CD14-positive monocyte (primary cell): ENCODE results near the gene STIM1. TPM values are rescaled to one million over a fixed set of nuclear protein-coding genes. Genes with fewer than 3 reads are reported as not detected.
A peak's percentile ranks its signal among the peaks of the same experiment; 100 is the strongest.

ENCODE experiments used
- DNase-seq, 3 donors: peaks; one replicate each; pipeline ENCODE4 v3.0.0-alpha.2; 2011 to 2022
- H2AFZ ChIP-seq: 2 replicates; pipeline ENCODE4 v1.6.0; 2012; ENCODE audit warnings: mild to moderate bottlenecking, low read depth, low read length, inconsistent platforms; ENCODE audit not compliant: insufficient read depth, poor library complexity, severe bottlenecking
- H3K27ac ChIP-seq, 2 donors: 1 replicate in 1 of 2; 2 replicates in 1 of 2; pipeline ENCODE4 v1.5.1; 2012 to 2013; ENCODE audit warnings: low read length in 2 of 2, control low read depth in 1 of 2, inconsistent platforms in 1 of 2, low read depth in 1 of 2, mild to moderate bottlenecking in 1 of 2
- H3K27me3 ChIP-seq, 2 donors: one replicate each; pipeline versions ENCODE4 v1.6.0 to v1.6.1; 2011 to 2013; ENCODE audit warnings: low read length in 2 of 2; ENCODE audit not compliant: control insufficient read depth in 2 of 2, insufficient read depth in 2 of 2
- H3K36me3 ChIP-seq, 2 donors: replicated peaks in 1 of 2; 1 replicate in 1 of 2; 2 replicates in 1 of 2; pipeline versions ENCODE4 v1.5.1 to v1.6.1; 2012 to 2013; ENCODE audit warnings: low read length in 2 of 2, control low read depth in 1 of 2, inconsistent platforms in 1 of 2, mild to moderate bottlenecking in 1 of 2; ENCODE audit not compliant: insufficient read depth in 2 of 2, control insufficient read depth in 1 of 2
- H3K4me1 ChIP-seq, 2 donors: 1 replicate in 1 of 2; 2 replicates in 1 of 2; pipeline versions ENCODE4 v1.5.1 to v1.6.1; 2012 to 2013; ENCODE audit warnings: low read length in 2 of 2, control low read depth in 1 of 2, inconsistent platforms in 1 of 2, mild to moderate bottlenecking in 1 of 2, moderate library complexity in 1 of 2; ENCODE audit not compliant: insufficient read depth in 2 of 2, control insufficient read depth in 1 of 2
- H3K4me2 ChIP-seq: replicated peaks from 2 replicates; pipeline ENCODE3; 2012; ENCODE audit warnings: low read length, moderate library complexity, mild to moderate bottlenecking; ENCODE audit not compliant: poor library complexity, severe bottlenecking; ENCODE audit errors: extremely low read depth
- H3K4me3 ChIP-seq, 3 experiments: fragments of 200-600 bp in 1 of 3; sonication (generic) in 1 of 3; replicated peaks in 1 of 3; 1 replicate in 2 of 3; 2 replicates in 1 of 3; pipeline ENCODE4 v1.5.1; 2011 to 2013; ENCODE audit warnings: low read length in 3 of 3, mild to moderate bottlenecking in 3 of 3, control low read depth in 2 of 3, low read depth in 2 of 3, inconsistent platforms in 1 of 3, moderate library complexity in 1 of 3
- H3K79me2 ChIP-seq: 2 replicates; pipeline ENCODE4 v1.6.0; 2012; ENCODE audit warnings: mild to moderate bottlenecking, control low read depth, inconsistent platforms, low read length, moderate library complexity; ENCODE audit not compliant: insufficient read depth
- H3K9ac ChIP-seq: 2 replicates; pipeline ENCODE4 v1.6.0; 2017; ENCODE audit warnings: low read length, mild to moderate bottlenecking; ENCODE audit not compliant: insufficient read depth, poor library complexity, severe bottlenecking
- H3K9me3 ChIP-seq, 2 donors: replicated peaks in 1 of 2; 1 replicate in 1 of 2; 2 replicates in 1 of 2; pipeline versions ENCODE4 v1.5.1 to v1.6.1; 2012 to 2013; ENCODE audit warnings: low read length in 2 of 2, control low read depth in 1 of 2; ENCODE audit not compliant: control insufficient read depth in 1 of 2, insufficient read depth in 1 of 2
- H4K20me1 ChIP-seq: 2 replicates; pipeline ENCODE4 v1.6.0; 2012; ENCODE audit warnings: mild to moderate bottlenecking, low read length, control low read depth, moderate library complexity; ENCODE audit not compliant: insufficient read depth
- H3K27ac Mint-ChIP-seq, 7 donors: one replicate each; pipeline ENCODE4 v1.8.0; 2020; ENCODE audit warnings: mild to moderate bottlenecking in 7 of 7, mixed read lengths in 7 of 7, moderate library complexity in 6 of 7, inconsistent platforms in 2 of 7
- H3K27me3 Mint-ChIP-seq, 3 donors: one replicate each; pipeline ENCODE4 v1.8.0; 2021 to 2022; ENCODE audit warnings: low read depth in 3 of 3, mild to moderate bottlenecking in 3 of 3, mixed read lengths in 3 of 3, moderate library complexity in 3 of 3, inconsistent platforms in 1 of 3
- H3K36me3 Mint-ChIP-seq, 2 donors: one replicate each; pipeline ENCODE4 v1.8.0; 2020; ENCODE audit warnings: mixed read lengths in 2 of 2, inconsistent platforms in 1 of 2, mild to moderate bottlenecking in 1 of 2
- H3K4me1 Mint-ChIP-seq: one replicate; pipeline ENCODE4 v1.8.0; 2020; ENCODE audit warnings: mild to moderate bottlenecking, mixed read lengths
- H3K4me3 Mint-ChIP-seq, 2 donors: one replicate each; pipeline ENCODE4 v1.8.0; 2020; ENCODE audit warnings: mild to moderate bottlenecking in 2 of 2, mixed read lengths in 2 of 2, moderate library complexity in 1 of 2
- H3K9me3 Mint-ChIP-seq, 7 donors: one replicate each; pipeline ENCODE4 v1.8.0; 2020 to 2022; ENCODE audit warnings: mixed read lengths in 7 of 7, mild to moderate bottlenecking in 6 of 7, moderate library complexity in 6 of 7, inconsistent platforms in 2 of 7
- WGBS: methylation state at CpG from one replicate; pipeline ENCODE4 v1.1.5; 2013; ENCODE audit warnings: missing lambda C conversion rate; ENCODE audit not compliant: insufficient coverage; 5-methylcytosine and 5-hydroxymethylcytosine counted together
- intact Hi-C, 2 donors: fragments of 100-400 bp; cut with micrococcal nuclease; formaldehyde crosslinking; loops; one replicate each; pipeline versions ENCODE4 v1.15.0 to v1.15.1; 2023
- polyA plus RNA-seq, 3 donors: library from polyadenylated mRNA; depleted of rRNA in 1 of 3; unstranded in 2 of 3; stranded (reverse) in 1 of 3; fragments of 300-500 nt in 2 of 3; fragments of >200 nt in 1 of 3; fragmentation: Illumina TruSeq in 2 of 3; gene quantifications; 1 replicate in 2 of 3; 2 replicates in 1 of 3; pipeline ENCODE4 v1.2.3, GENCODE V29; 2012 to 2021
- TF ChIP-seq, protein P1 (sequence below): fragments of 200-600 bp; IDR thresholded peaks from one replicate; pipeline ENCODE4 v1.8.0; 2022; ENCODE audit warnings: antibody characterized with exemption, mild to moderate bottlenecking

STIM1 gene
- polyA plus RNA-seq, 3 donors: 14.0 to 68.6 (median 21.0) TPM

DNA sequence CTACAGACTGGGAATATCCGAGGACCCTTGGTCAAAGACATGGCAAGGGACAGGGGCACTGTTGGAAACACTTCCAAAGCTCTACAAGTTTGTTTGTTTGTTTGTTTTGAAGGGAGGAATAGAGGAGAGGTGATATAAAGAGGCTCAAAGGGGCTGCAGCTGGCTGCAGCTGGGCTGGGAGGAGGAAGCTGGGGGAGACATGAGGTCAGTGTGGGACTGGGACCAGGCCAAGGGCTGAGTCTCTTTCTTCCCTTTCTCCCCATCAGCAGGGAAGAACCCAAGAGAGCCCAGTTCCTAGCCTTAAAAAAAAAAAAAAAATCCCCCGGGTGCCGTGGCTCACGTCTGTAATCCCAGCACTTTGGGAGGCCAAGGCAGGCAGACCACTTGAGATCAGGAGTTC, 19.7 kb upstream of the STIM1 start:
- Mint-ChIP-seq H3K27me3 (no peaks in the 10 kb centered on the region), H3K9me3 (peaks cover 0 to 3% (median 0%) of the 10 kb centered on the region in 7 donors), H3K4me1 (peaks cover 90% of the 10 kb centered on the region), H3K4me3 (peak overlapping the region; percentile 96 to 98), H3K36me3 (peaks cover 42 to 52% of the 10 kb centered on the region in 2 donors), H3K27ac (peak overlapping the region; percentile 92 to 99 (median 95))
- no peaks in the 10 kb centered on the region for H3K9me3 ChIP-seq
- H3K4me2 ChIP-seq: peak overlapping the region; percentile 96
- peak in 1 of 3 donors; percentile 64 for DNase-seq
- peaks cover 2 to 17% of the 10 kb centered on the region in 2 donors for H3K36me3 ChIP-seq
- peak overlapping the region; percentile 39 for H3K9ac ChIP-seq
- peaks cover 99% of the 10 kb centered on the region for H4K20me1 ChIP-seq
- H3K27ac ChIP-seq: peak overlapping the region; percentile 87 to 97
- WGBS: 54% methylated on average over 1 of the region's 4 CpGs
- TF ChIP-seq, protein P1, sequence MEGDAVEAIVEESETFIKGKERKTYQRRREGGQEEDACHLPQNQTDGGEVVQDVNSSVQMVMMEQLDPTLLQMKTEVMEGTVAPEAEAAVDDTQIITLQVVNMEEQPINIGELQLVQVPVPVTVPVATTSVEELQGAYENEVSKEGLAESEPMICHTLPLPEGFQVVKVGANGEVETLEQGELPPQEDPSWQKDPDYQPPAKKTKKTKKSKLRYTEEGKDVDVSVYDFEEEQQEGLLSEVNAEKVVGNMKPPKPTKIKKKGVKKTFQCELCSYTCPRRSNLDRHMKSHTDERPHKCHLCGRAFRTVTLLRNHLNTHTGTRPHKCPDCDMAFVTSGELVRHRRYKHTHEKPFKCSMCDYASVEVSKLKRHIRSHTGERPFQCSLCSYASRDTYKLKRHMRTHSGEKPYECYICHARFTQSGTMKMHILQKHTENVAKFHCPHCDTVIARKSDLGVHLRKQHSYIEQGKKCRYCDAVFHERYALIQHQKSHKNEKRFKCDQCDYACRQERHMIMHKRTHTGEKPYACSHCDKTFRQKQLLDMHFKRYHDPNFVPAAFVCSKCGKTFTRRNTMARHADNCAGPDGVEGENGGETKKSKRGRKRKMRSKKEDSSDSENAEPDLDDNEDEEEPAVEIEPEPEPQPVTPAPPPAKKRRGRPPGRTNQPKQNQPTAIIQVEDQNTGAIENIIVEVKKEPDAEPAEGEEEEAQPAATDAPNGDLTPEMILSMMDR: no peak
- H3K4me1 ChIP-seq: peaks cover 81 to 89% of the 10 kb centered on the region in 2 donors
- peak overlapping the region; percentile 2 to 100 (median 21) for H3K4me3 ChIP-seq
- peaks cover 100% of the 10 kb centered on the region for H3K79me2 ChIP-seq
- no peaks in the 10 kb centered on the region for H3K27me3 ChIP-seq
- H2AFZ ChIP-seq: no peak overlapping the region
- intact Hi-C loops: loop anchor here in 1 of 2 donors (5.0 kb wide), 1 partner anchor 38 kb away; the partner anchor contains the start of gene NUP98

DNA sequence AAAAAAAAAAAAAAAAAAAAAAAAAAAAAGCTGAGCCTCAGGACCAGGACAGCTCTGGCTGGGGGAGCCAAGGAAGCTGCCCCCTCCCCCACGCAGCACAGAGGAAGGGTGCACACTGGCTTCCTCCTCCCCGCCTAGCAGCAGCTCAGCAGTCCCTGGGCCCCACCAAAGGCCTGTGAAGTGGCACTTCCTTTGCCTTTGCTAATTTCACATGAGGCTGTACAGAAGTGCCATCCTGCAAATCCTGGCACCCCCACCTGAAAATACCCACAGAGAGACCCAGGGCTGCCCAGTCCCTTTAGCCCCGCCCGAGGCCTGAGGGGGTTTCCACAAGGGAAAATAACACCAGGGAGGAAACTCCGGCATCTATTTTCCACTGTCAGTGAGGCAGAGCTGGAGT, 18.6 kb upstream of the STIM1 start:
- peak overlapping the region; percentile 96 to 100 (median 99) for H3K4me3 ChIP-seq
- H2AFZ ChIP-seq: no peak overlapping the region
- 0% methylated on average over 2 of the region's 5 CpGs for WGBS
- H3K27ac ChIP-seq: peak overlapping the region; percentile 87 to 97
- H3K27me3 ChIP-seq: no peaks in the 10 kb centered on the region
- Mint-ChIP-seq H3K27ac (peak overlapping the region; percentile 92 to 98 (median 96)), H3K36me3 (peaks cover 37 to 46% of the 10 kb centered on the region in 2 donors), H3K27me3 (no peaks in the 10 kb centered on the region), H3K4me1 (peaks cover 82% of the 10 kb centered on the region), H3K9me3 (peaks cover 0 to 2% (median 0%) of the 10 kb centered on the region in 7 donors), H3K4me3 (peak overlapping the region; percentile 96 to 98)
- intact Hi-C loops: loop anchor here in 1 of 2 donors (5.0 kb wide), 1 partner anchor 40 kb away; the partner anchor contains the start of gene NUP98
- peak overlapping the region; percentile 96 for H3K4me2 ChIP-seq
- TF ChIP-seq, protein P1: no peak
- H3K9me3 ChIP-seq: no peaks in the 10 kb centered on the region
- peak; percentile 46 to 85 (median 58) for DNase-seq
- peaks cover 87% of the 10 kb centered on the region for H4K20me1 ChIP-seq
- peaks cover 2 to 17% of the 10 kb centered on the region in 2 donors for H3K36me3 ChIP-seq
- peaks cover 74 to 82% of the 10 kb centered on the region in 2 donors for H3K4me1 ChIP-seq
- peak overlapping the region; percentile 96 for H3K9ac ChIP-seq
- H3K79me2 ChIP-seq: peaks cover 99% of the 10 kb centered on the region
